ENCODE results near the gene CERS4. TPM values are rescaled to one million over a fixed set of nuclear protein-coding genes. Genes with fewer than 3 reads are reported as not detected.
"Not testable (repeated sequence)": the region's sequence is repeated elsewhere in the genome, so short reads cannot be mapped to it uniquely, and the experiment has no call there.

Gene CERS4
- total RNA-seq, 6 donors from 2014 or later = 55.5 to 131 (median 63.8) TPM

GRCh38 chr19:8269724-8270123, 60.6 kb downstream of the CERS4 start:
- Histone ChIP-seq H3K9me3 (no peaks in the 10 kb centered on the region), H3K36me3 (no peaks in the 10 kb centered on the region), H3K27me3 (no peaks in the 10 kb centered on the region), H3K27ac (peak overlapping the region in 2 of 4 donors; percentile 8 to 84), H3K4me1 (peaks cover 0 to 14% (median 5%) of the 10 kb centered on the region in 4 donors), H3K4me3 (no peak overlapping the region)
- DNase-seq (no peak), ATAC-seq (ENCODE audit: low FRiP score in 2 of 2) (no peak)
- WGBS, 2 donors = 86 to 90% methylated on average over 3 of the region's 3 CpGs
- TF ChIP-seq, protein P1, sequence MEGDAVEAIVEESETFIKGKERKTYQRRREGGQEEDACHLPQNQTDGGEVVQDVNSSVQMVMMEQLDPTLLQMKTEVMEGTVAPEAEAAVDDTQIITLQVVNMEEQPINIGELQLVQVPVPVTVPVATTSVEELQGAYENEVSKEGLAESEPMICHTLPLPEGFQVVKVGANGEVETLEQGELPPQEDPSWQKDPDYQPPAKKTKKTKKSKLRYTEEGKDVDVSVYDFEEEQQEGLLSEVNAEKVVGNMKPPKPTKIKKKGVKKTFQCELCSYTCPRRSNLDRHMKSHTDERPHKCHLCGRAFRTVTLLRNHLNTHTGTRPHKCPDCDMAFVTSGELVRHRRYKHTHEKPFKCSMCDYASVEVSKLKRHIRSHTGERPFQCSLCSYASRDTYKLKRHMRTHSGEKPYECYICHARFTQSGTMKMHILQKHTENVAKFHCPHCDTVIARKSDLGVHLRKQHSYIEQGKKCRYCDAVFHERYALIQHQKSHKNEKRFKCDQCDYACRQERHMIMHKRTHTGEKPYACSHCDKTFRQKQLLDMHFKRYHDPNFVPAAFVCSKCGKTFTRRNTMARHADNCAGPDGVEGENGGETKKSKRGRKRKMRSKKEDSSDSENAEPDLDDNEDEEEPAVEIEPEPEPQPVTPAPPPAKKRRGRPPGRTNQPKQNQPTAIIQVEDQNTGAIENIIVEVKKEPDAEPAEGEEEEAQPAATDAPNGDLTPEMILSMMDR (IDR thresholded peaks at IDR 0.05) = no peak
- TF ChIP-seq POLR2A (IDR thresholded peaks at IDR 0.05) (no peak), POLR2AphosphoS5 (IDR thresholded peaks at IDR 0.05) (no peak), EP300 (IDR thresholded peaks at IDR 0.05) (no peak)

DNA sequence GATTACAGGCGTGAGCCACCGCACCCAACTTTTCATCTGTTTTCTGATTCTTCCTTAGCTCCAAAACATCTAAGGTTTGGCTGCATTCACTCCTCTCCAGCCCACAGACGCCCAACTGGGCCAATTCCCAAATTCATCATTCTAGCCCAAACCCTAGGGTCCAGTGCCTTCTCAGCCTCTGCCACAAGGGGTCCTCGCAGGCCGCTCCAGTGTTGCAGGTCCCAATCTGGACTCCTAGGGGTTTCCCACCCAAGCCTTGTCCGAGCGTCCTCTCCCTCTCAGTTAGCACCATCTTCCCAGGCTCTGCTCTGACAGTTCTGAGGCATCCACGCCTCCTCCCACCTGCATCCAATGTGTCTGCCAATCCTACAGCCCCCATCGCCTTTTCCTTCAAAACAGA, 67.3 kb downstream of the CERS4 start:
- H3K9me3 ChIP-seq, H3K27ac ChIP-seq, H3K4me1 ChIP-seq, H3K4me3 ChIP-seq, DNase-seq, H3K27me3 ChIP-seq, H3K36me3 ChIP-seq: not testable (repeated sequence)
- ATAC-seq (ENCODE audit: low FRiP score in 2 of 2) = peak; percentile 62 to 83
- no CpG with 5 or more reads among the region's 9 CpGs for WGBS, 2 donors

DNA sequence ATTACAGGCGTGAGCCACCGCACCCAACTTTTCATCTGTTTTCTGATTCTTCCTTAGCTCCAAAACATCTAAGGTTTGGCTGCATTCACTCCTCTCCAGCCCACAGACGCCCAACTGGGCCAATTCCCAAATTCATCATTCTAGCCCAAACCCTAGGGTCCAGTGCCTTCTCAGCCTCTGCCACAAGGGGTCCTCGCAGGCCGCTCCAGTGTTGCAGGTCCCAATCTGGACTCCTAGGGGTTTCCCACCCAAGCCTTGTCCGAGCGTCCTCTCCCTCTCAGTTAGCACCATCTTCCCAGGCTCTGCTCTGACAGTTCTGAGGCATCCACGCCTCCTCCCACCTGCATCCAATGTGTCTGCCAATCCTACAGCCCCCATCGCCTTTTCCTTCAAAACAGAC, 82.2 kb downstream of the CERS4 start:
- not testable (repeated sequence) for H3K27ac ChIP-seq, DNase-seq, H3K4me1 ChIP-seq, H3K36me3 ChIP-seq, H3K27me3 ChIP-seq, H3K4me3 ChIP-seq, H3K9me3 ChIP-seq
- WGBS, 2 donors = no CpG with 5 or more reads among the region's 9 CpGs
- peak in 1 of 2 donors; percentile 81 for ATAC-seq (ENCODE audit: low FRiP score in 2 of 2)

DNA sequence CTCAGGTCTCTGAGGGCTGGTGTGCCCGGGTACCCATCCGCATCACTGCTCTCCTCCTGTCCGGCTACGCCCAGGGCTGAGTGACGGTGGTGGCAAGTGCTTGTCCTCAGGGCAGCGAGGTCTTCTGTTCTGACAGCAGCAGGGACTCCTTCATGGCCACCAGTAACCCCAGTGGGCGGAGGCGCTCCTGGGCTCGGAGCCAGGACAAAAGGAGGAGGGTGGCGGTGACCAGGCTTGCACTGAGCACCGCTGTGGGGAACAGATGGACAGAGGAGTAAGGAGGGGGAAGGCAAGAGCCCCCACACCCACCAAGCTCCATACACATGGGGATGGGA, 93.2 kb downstream of the CERS4 start:
- Histone ChIP-seq H3K27ac (no peak overlapping the region), H3K36me3 (peaks cover 0 to 18% (median 4%) of the 10 kb centered on the region in 4 donors), H3K27me3 (no peaks in the 10 kb centered on the region), H3K9me3 (no peaks in the 10 kb centered on the region), H3K4me3 (no peak overlapping the region), H3K4me1 (peaks cover 13 to 23% (median 18%) of the 10 kb centered on the region in 4 donors)
- 40 to 77% methylated on average over 6 to 9 of the region's 11 CpGs for WGBS, 2 donors
- peak in 1 of 2 donors; percentile 27 for ATAC-seq (ENCODE audit: low FRiP score in 2 of 2)
- DNase-seq = peak; percentile 20 to 66
- TF ChIP-seq, protein P1 (IDR thresholded peaks at IDR 0.05) = no peak
- no peak for TF ChIP-seq EP300 (IDR thresholded peaks at IDR 0.05)
- no peak for TF ChIP-seq POLR2A (IDR thresholded peaks at IDR 0.05)
- no peak for TF ChIP-seq POLR2AphosphoS5 (IDR thresholded peaks at IDR 0.05)

GRCh38 chr19:8302734-8303133, 93.6 kb downstream of the CERS4 start:
- ATAC-seq (ENCODE audit: low FRiP score in 2 of 2) (peak in 1 of 2 donors; percentile 12), DNase-seq (peak in 1 of 2 donors; percentile 6)
- H3K36me3 ChIP-seq = peaks cover 0 to 18% (median 4%) of the 10 kb centered on the region in 4 donors
- TF ChIP-seq, protein P1 (IDR thresholded peaks at IDR 0.05) = no peak
- TF ChIP-seq EP300 (IDR thresholded peaks at IDR 0.05) = no peak
- no peak for TF ChIP-seq POLR2A (IDR thresholded peaks at IDR 0.05)
- no peak for TF ChIP-seq POLR2AphosphoS5 (IDR thresholded peaks at IDR 0.05)
- WGBS, 2 donors = 68 to 91% methylated on average over 5 to 7 of the region's 7 CpGs
- no peak overlapping the region for H3K4me3 ChIP-seq
- H3K27me3 ChIP-seq = no peaks in the 10 kb centered on the region
- H3K4me1 ChIP-seq = peaks cover 17 to 27% (median 22%) of the 10 kb centered on the region in 4 donors
- no peaks in the 10 kb centered on the region for H3K9me3 ChIP-seq
- no peak overlapping the region for H3K27ac ChIP-seq

DNA sequence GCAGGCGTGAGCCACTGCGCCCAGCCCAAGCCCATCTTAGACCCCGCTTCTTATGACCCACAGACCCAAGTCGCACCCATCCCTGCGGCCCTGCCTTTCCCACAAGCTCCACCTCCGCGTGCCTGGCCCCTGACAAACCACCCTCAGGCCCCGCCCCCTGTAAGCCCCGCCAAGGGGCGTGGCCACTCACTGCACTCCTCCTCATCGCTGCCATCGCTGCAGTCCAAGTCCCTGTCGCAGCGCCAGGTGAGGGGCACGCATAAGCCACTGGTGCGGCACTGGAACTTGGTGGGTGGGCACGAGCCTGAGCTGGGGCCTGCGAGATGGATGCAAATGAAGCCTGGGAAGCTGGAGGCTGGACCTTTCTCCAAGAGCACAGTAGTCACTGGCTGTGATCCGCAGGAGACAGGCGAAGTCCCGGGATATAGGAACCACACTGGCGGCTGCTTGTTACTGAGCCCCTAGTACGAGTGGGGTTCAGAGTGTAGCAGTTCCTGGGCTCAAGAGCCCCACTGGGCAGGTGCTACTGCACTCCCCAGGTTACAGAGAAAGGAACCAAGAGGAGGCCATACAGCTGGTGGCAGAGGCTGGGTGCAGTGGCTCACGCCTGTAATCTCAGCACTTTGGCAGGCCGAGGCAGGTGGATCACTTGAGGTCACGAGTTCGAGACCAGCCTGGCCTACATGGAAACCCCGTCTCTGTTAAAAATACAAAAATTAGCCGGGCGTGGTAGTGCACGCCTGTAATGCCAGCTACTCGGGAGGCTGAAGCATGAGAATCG, 95.9 kb downstream of the CERS4 start:
- DNase-seq (peak; percentile 19 to 81), ATAC-seq (ENCODE audit: low FRiP score in 2 of 2) (no peak)
- no peaks in the 10 kb centered on the region for H3K27me3 ChIP-seq
- peaks cover 0 to 26% (median 4%) of the 10 kb centered on the region in 4 donors for H3K36me3 ChIP-seq
- TF ChIP-seq, protein P1 (IDR thresholded peaks at IDR 0.05) = no peak
- no peak for TF ChIP-seq POLR2AphosphoS5 (IDR thresholded peaks at IDR 0.05)
- TF ChIP-seq EP300 (IDR thresholded peaks at IDR 0.05) = no peak
- no peak for TF ChIP-seq POLR2A (IDR thresholded peaks at IDR 0.05)
- H3K27ac ChIP-seq = no peak overlapping the region
- peaks cover 30 to 46% (median 34%) of the 10 kb centered on the region in 4 donors for H3K4me1 ChIP-seq
- H3K4me3 ChIP-seq = no peak overlapping the region
- 90 to 91% methylated on average over 21 to 31 of the region's 33 CpGs for WGBS, 2 donors
- no peaks in the 10 kb centered on the region for H3K9me3 ChIP-seq

All from upper lobe of left lung (tissue), 6 donors.